Measurements from ENCODE around the gene ORAI1.
A peak's percentile ranks its signal among the peaks of the same experiment; 100 is the strongest.

GRCh38 chr12:121582583-121583333, 43.6 kb upstream of the ORAI1 start:
- TF ChIP-seq, protein P1, sequence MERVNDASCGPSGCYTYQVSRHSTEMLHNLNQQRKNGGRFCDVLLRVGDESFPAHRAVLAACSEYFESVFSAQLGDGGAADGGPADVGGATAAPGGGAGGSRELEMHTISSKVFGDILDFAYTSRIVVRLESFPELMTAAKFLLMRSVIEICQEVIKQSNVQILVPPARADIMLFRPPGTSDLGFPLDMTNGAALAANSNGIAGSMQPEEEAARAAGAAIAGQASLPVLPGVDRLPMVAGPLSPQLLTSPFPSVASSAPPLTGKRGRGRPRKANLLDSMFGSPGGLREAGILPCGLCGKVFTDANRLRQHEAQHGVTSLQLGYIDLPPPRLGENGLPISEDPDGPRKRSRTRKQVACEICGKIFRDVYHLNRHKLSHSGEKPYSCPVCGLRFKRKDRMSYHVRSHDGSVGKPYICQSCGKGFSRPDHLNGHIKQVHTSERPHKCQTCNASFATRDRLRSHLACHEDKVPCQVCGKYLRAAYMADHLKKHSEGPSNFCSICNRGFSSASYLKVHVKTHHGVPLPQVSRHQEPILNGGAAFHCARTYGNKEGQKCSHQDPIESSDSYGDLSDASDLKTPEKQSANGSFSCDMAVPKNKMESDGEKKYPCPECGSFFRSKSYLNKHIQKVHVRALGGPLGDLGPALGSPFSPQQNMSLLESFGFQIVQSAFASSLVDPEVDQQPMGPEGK (CRISPR knock-in tag; IDR thresholded peaks at IDR 0.05), result peak; percentile 84
- no peak for TF ChIP-seq CTCF (CRISPR knock-in tag; IDR thresholded peaks at IDR 0.05)
- no peak for TF ChIP-seq EZH2 (conservative IDR thresholded peaks at IDR 0.05; ENCODE audit: low read depth, low read length)
- TF ChIP-seq ZNF335 (CRISPR knock-in tag; IDR thresholded peaks at IDR 0.05), result no peak
- no peak for TF ChIP-seq ZNF547 (CRISPR knock-in tag; IDR thresholded peaks at IDR 0.05)
- no peak for TF ChIP-seq MLX (CRISPR knock-in tag; IDR thresholded peaks at IDR 0.05)
- no peak for TF ChIP-seq BRCA1 (CRISPR knock-in tag; IDR thresholded peaks at IDR 0.05)
- TF ChIP-seq MZF1 (CRISPR knock-in tag; IDR thresholded peaks at IDR 0.05; ENCODE audit: borderline replicate concordance), result no peak
- TF ChIP-seq, protein P2, sequence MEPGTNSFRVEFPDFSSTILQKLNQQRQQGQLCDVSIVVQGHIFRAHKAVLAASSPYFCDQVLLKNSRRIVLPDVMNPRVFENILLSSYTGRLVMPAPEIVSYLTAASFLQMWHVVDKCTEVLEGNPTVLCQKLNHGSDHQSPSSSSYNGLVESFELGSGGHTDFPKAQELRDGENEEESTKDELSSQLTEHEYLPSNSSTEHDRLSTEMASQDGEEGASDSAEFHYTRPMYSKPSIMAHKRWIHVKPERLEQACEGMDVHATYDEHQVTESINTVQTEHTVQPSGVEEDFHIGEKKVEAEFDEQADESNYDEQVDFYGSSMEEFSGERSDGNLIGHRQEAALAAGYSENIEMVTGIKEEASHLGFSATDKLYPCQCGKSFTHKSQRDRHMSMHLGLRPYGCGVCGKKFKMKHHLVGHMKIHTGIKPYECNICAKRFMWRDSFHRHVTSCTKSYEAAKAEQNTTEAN (CRISPR knock-in tag; conservative IDR thresholded peaks at IDR 0.05), result no peak
- no peak for TF ChIP-seq STAT5B (CRISPR knock-in tag; IDR thresholded peaks at IDR 0.05)
